Neural cell (in vitro differentiated cells): ENCODE results near the gene C16orf96. TPM values are rescaled to one million over a fixed set of nuclear protein-coding genes. Genes with fewer than 3 reads are reported as not detected.

Experiments used
- H2AFZ ChIP-seq: fragments of 200-600, 300-800 bp; sonication (generic), shearing (Covaris generic); 2 replicates; pipeline ENCODE4 v1.6.0; 2014; ENCODE audit warnings: low read depth, mild to moderate bottlenecking, antibody characterized with exemption, low read length, moderate library complexity
- H3F3A ChIP-seq: fragments of 200-600 bp; shearing (Covaris generic); 2 replicates; pipeline ENCODE4 v1.6.1; 2016; ENCODE audit warnings: mild to moderate bottlenecking, moderate library complexity, mixed read lengths, antibody characterized with exemption, low read length; ENCODE audit not compliant: insufficient read depth, poor library complexity, severe bottlenecking
- H3K27ac ChIP-seq: fragments of 200-600, 300-800 bp; sonication (generic), shearing (Covaris generic); 2 replicates; pipeline ENCODE4 v1.5.1; 2014; ENCODE audit warnings: mild to moderate bottlenecking, low read length, moderate library complexity
- H3K27me3 ChIP-seq: fragments of 300-800, 200-600 bp; sonication (generic), shearing (Covaris generic); 2 replicates; pipeline ENCODE4 v1.6.0; 2014; ENCODE audit warnings: mild to moderate bottlenecking, low read depth, low read length, moderate library complexity; ENCODE audit not compliant: insufficient read depth
- H3K36me3 ChIP-seq: fragments of 300-800, 200-600 bp; sonication (generic), shearing (Covaris generic); 2 replicates; pipeline ENCODE4 v1.5.1; 2014; ENCODE audit warnings: mild to moderate bottlenecking, antibody characterized with exemption, low read length, moderate library complexity; ENCODE audit not compliant: insufficient read depth
- H3K4me2 ChIP-seq: fragments of 300-800, 200-600 bp; sonication (generic), shearing (Covaris generic); 2 replicates; pipeline ENCODE4 v1.6.0; 2014; ENCODE audit warnings: mild to moderate bottlenecking, low read length
- H3K4me3 ChIP-seq: fragments of 300-800, 200-600 bp; sonication (generic), shearing (Covaris generic); 2 replicates; pipeline ENCODE4 v1.5.1; 2014; ENCODE audit warnings: mild to moderate bottlenecking, low read length, moderate library complexity
- H3K79me2 ChIP-seq: fragments of 200-600 bp; shearing (Covaris generic); replicated peaks from 2 replicates; pipeline ENCODE4 v1.6.0; 2014; ENCODE audit warnings: mild to moderate bottlenecking, low read length, moderate library complexity; ENCODE audit not compliant: insufficient read depth
- H3K9ac ChIP-seq: fragments of 300-800, 200-600 bp; sonication (generic), shearing (Covaris generic); 2 replicates; pipeline ENCODE4 v1.6.1; 2016; ENCODE audit warnings: mild to moderate bottlenecking, low read length, mixed read lengths
- H3K9me2 ChIP-seq: fragments of 200-600 bp; shearing (Covaris generic); 2 replicates; pipeline ENCODE4 v1.6.1; 2016; ENCODE audit warnings: mild to moderate bottlenecking, low read length, mixed read lengths; ENCODE audit not compliant: insufficient read depth
- H3K9me3 ChIP-seq: fragments of 200-600, 300-800 bp; sonication (generic), shearing (Covaris generic); 2 replicates; pipeline ENCODE4 v1.6.1; 2016; ENCODE audit warnings: mild to moderate bottlenecking, mixed run types, low read length, moderate library complexity, mixed read lengths
- H4K20me1 ChIP-seq: fragments of 200-600 bp; shearing (Covaris generic); 2 replicates; pipeline ENCODE4 v1.6.1; 2016; ENCODE audit warnings: mild to moderate bottlenecking, mixed run types; ENCODE audit not compliant: insufficient read depth
- EP300 ChIP-seq: fragments of 450-650 bp; conservative IDR thresholded peaks from 2 replicates; pipeline ENCODE4 v1.6.1; 2014; ENCODE audit warnings: antibody characterized with exemption, mild to moderate bottlenecking, moderate library complexity; ENCODE audit not compliant: poor library complexity, severe bottlenecking
- EZH2 ChIP-seq: fragments of 200-600, 300-800 bp; shearing (Covaris generic), sonication (generic); IDR thresholded peaks from 2 replicates; pipeline ENCODE4 v1.6.1; 2014; ENCODE audit warnings: antibody characterized with exemption, low read length, borderline replicate concordance, mild to moderate bottlenecking; ENCODE audit not compliant: insufficient read depth, poor library complexity, severe bottlenecking
- MXI1 ChIP-seq: fragments of 450-650 bp; conservative IDR thresholded peaks from 2 replicates; pipeline ENCODE4 v1.6.1; 2014; ENCODE audit warnings: antibody characterized with exemption, mild to moderate bottlenecking; ENCODE audit not compliant: poor library complexity, severe bottlenecking
- POLR2AphosphoS5 ChIP-seq: IDR thresholded peaks from 2 replicates; pipeline ENCODE4 v1.6.1; 2012
- RAD21 ChIP-seq: fragments of 450-650 bp; conservative IDR thresholded peaks from 2 replicates; pipeline ENCODE4 v1.6.1; 2014; ENCODE audit warnings: antibody characterized with exemption, mild to moderate bottlenecking, moderate library complexity
- SMC3 ChIP-seq: fragments of 450-650 bp; conservative IDR thresholded peaks from 2 replicates; pipeline ENCODE4 v1.6.1; 2014; ENCODE audit warnings: antibody characterized with exemption, mild to moderate bottlenecking, moderate library complexity; ENCODE audit not compliant: poor library complexity
- TAF1 ChIP-seq: IDR thresholded peaks from 2 replicates; pipeline ENCODE4 v1.6.1; 2012; ENCODE audit warnings: low read depth
- polyA plus RNA-seq: library from polyadenylated mRNA; depleted of rRNA; stranded (reverse); fragments of >200 nt; gene quantifications from 2 replicates; pipeline ENCODE4 v1.2.3, GENCODE V29; 2014
- TF ChIP-seq, protein P1 (sequence below): IDR thresholded peaks from 2 replicates; pipeline ENCODE4 v1.6.1; 2012; ENCODE audit warnings: borderline replicate concordance
- TF ChIP-seq, protein P2 (sequence below): fragments of 450-650 bp; IDR thresholded peaks from 2 replicates; pipeline ENCODE4 v1.5.1; 2014; ENCODE audit warnings: antibody characterized with exemption, mild to moderate bottlenecking, moderate library complexity; ENCODE audit not compliant: poor library complexity, severe bottlenecking

Gene C16orf96
- polyA plus RNA-seq, 1 donor from 2014 or later = 0.21 TPM

DNA sequence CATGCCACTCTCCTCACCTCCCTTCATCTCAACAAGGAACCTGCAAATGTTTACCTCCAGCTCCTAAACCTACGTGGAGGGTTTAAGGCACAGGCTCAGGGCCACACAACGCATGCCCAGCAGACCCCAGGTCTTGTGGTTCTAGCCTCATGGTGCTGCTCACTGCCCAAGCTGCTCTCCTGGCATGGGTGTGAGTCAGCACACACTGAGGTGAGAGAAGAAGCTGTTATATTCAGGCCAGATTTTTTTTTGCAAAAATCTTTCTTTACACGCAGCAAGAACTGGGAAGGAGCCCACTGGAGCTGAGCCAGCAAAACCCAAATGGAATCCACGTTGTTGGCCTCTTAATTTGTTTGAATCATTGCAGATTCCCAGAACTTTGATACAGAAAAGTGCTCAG, 5.5 kb upstream of the C16orf96 start:
- Histone ChIP-seq H3K27ac (no peak overlapping the region), H3F3A (no peaks in the 10 kb centered on the region), H4K20me1 (no peaks in the 10 kb centered on the region), H3K9me2 (no peaks in the 10 kb centered on the region), H3K27me3 (no peaks in the 10 kb centered on the region), H3K79me2 (no peaks in the 10 kb centered on the region), H3K4me2 (no peak overlapping the region), H3K4me3 (no peak overlapping the region), H3K9ac (no peak overlapping the region), H3K36me3 (no peaks in the 10 kb centered on the region), H3K9me3 (no peaks in the 10 kb centered on the region), H2AFZ (no peak overlapping the region)
- TF ChIP-seq, protein P1, sequence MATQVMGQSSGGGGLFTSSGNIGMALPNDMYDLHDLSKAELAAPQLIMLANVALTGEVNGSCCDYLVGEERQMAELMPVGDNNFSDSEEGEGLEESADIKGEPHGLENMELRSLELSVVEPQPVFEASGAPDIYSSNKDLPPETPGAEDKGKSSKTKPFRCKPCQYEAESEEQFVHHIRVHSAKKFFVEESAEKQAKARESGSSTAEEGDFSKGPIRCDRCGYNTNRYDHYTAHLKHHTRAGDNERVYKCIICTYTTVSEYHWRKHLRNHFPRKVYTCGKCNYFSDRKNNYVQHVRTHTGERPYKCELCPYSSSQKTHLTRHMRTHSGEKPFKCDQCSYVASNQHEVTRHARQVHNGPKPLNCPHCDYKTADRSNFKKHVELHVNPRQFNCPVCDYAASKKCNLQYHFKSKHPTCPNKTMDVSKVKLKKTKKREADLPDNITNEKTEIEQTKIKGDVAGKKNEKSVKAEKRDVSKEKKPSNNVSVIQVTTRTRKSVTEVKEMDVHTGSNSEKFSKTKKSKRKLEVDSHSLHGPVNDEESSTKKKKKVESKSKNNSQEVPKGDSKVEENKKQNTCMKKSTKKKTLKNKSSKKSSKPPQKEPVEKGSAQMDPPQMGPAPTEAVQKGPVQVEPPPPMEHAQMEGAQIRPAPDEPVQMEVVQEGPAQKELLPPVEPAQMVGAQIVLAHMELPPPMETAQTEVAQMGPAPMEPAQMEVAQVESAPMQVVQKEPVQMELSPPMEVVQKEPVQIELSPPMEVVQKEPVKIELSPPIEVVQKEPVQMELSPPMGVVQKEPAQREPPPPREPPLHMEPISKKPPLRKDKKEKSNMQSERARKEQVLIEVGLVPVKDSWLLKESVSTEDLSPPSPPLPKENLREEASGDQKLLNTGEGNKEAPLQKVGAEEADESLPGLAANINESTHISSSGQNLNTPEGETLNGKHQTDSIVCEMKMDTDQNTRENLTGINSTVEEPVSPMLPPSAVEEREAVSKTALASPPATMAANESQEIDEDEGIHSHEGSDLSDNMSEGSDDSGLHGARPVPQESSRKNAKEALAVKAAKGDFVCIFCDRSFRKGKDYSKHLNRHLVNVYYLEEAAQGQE = no peak
- TF ChIP-seq, protein P2, sequence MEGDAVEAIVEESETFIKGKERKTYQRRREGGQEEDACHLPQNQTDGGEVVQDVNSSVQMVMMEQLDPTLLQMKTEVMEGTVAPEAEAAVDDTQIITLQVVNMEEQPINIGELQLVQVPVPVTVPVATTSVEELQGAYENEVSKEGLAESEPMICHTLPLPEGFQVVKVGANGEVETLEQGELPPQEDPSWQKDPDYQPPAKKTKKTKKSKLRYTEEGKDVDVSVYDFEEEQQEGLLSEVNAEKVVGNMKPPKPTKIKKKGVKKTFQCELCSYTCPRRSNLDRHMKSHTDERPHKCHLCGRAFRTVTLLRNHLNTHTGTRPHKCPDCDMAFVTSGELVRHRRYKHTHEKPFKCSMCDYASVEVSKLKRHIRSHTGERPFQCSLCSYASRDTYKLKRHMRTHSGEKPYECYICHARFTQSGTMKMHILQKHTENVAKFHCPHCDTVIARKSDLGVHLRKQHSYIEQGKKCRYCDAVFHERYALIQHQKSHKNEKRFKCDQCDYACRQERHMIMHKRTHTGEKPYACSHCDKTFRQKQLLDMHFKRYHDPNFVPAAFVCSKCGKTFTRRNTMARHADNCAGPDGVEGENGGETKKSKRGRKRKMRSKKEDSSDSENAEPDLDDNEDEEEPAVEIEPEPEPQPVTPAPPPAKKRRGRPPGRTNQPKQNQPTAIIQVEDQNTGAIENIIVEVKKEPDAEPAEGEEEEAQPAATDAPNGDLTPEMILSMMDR = no peak
- TF ChIP-seq POLR2AphosphoS5 = no peak
- no peak for TF ChIP-seq EP300
- TF ChIP-seq TAF1 = no peak
- TF ChIP-seq MXI1 = no peak
- TF ChIP-seq RAD21 = no peak
- no peak for TF ChIP-seq SMC3
- TF ChIP-seq EZH2 = no peak

DNA sequence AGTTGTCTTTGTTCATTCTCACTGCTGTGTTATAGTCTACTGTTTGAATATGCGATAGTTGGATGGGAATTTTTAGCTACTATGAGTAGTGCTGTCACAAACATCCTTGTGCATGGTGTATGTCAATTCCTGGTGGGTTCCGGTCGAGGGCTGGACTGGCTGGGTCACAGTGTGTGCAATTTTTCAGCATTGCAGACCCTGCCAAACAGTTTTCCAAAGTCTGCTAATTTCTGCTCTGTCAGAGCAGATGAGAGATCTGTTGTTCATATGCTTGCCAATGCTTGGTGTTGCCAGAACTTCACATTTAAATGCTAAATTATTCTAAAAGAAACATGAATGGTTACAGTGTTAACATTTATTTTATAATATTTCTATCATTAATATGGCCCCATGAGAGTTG, 3.6 kb upstream of the C16orf96 start:
- H2AFZ ChIP-seq = no peak overlapping the region
- no peaks in the 10 kb centered on the region for H3K9me2 ChIP-seq
- H3F3A ChIP-seq = no peaks in the 10 kb centered on the region
- no peak for TF ChIP-seq EZH2
- no peak for TF ChIP-seq TAF1
- no peak for TF ChIP-seq SMC3
- TF ChIP-seq MXI1 = no peak
- TF ChIP-seq, protein P2 = no peak
- TF ChIP-seq RAD21 = no peak
- no peak for TF ChIP-seq EP300
- TF ChIP-seq, protein P1 = no peak
- TF ChIP-seq POLR2AphosphoS5 = no peak
- no peak overlapping the region for H3K4me2 ChIP-seq
- H3K36me3 ChIP-seq = no peaks in the 10 kb centered on the region
- H3K4me3 ChIP-seq = no peak overlapping the region
- no peaks in the 10 kb centered on the region for H3K79me2 ChIP-seq
- no peak overlapping the region for H3K27ac ChIP-seq
- no peak overlapping the region for H3K9ac ChIP-seq
- no peaks in the 10 kb centered on the region for H3K27me3 ChIP-seq
- H4K20me1 ChIP-seq = no peaks in the 10 kb centered on the region
- H3K9me3 ChIP-seq = no peaks in the 10 kb centered on the region
